NCI-H82 treated with DMSO at 0.1 percent for 48 hours (cell line): ENCODE results near the gene BIN2.

Source experiments
- DNase-seq: peaks from one replicate; lab custom pipeline; 2025; ENCODE audit not compliant: unreplicated experiment; lab: John Stamatoyannopoulos, UW

The BIN2 gene

GRCh38 chr12:51323966-51324895, at the start of gene BIN2:
BIN2 (minus strand) TSS chr12:51324174; CDS start chr12:51324102, 72 bp downstream.
- no peak for DNase-seq

- no peak for DNase-seq
Observed at GRCh38 chr12:51373187-51373586, 49.2 kb upstream of the BIN2 start.

- no peak for DNase-seq
Observed at GRCh38 chr12:51372021-51372420, 48.0 kb upstream of the BIN2 start.

GRCh38 chr12:51371295-51371953, 47.5 kb upstream of the BIN2 start:
- DNase-seq, result no peak

GRCh38 chr12:51370667-51371066, 46.7 kb upstream of the BIN2 start:
- DNase-seq, result no peak

- DNase-seq, result no peak
Observed at GRCh38 chr12:51369581-51369980, 45.6 kb upstream of the BIN2 start.

GRCh38 chr12:51368640-51369517, 44.9 kb upstream of the BIN2 start:
- DNase-seq, result no peak

- no peak for DNase-seq
Observed at GRCh38 chr12:51365276-51365675, 41.3 kb upstream of the BIN2 start.

- no peak for DNase-seq
Observed at GRCh38 chr12:51364001-51364400, 40.0 kb upstream of the BIN2 start.

- no peak for DNase-seq
Observed at GRCh38 chr12:51362747-51363342, 38.9 kb upstream of the BIN2 start.

GRCh38 chr12:51362307-51362706, 38.3 kb upstream of the BIN2 start:
- DNase-seq, result no peak

GRCh38 chr12:51361161-51362016, 37.4 kb upstream of the BIN2 start:
- no peak for DNase-seq

GRCh38 chr12:51360315-51360714, 36.3 kb upstream of the BIN2 start:
- no peak for DNase-seq

- no peak for DNase-seq
Observed at GRCh38 chr12:51359851-51360250, 35.9 kb upstream of the BIN2 start.

- DNase-seq, result no peak
Observed at GRCh38 chr12:51358496-51358895, 34.5 kb upstream of the BIN2 start.

- no peak for DNase-seq
Observed at GRCh38 chr12:51357374-51358047, 33.5 kb upstream of the BIN2 start.

- peak; percentile 1 for DNase-seq
Observed at GRCh38 chr12:51351913-51352532, 28.0 kb upstream of the BIN2 start.

- DNase-seq, result no peak
Observed at GRCh38 chr12:51349026-51349425, 25.1 kb upstream of the BIN2 start.

- no peak for DNase-seq
Observed at GRCh38 chr12:51348116-51348515, 24.1 kb upstream of the BIN2 start.
